HCT116 (cell line): ENCODE data around the gene USP7. TPM values are rescaled to one million over a fixed set of nuclear protein-coding genes. Genes with fewer than 3 reads are reported as not detected.

Source experiments
- ATAC-seq: fragments of 200-7000 bp; cut with Tn5 transposase; 2 replicates; pipeline ENCODE4 v1.9.1; 2020; ENCODE audit warnings: mild to moderate bottlenecking, moderate library complexity
- Bru-seq: library from RNA; stranded (reverse); fragments of 400-500 nt; gene quantifications from one replicate; lab custom pipeline; 2021; lab: Mats Ljungman, UMichigan
- BruChase-seq, 2 experiments: library from RNA; stranded (reverse); fragments of 400-500 nt; gene quantifications; one replicate each; lab custom pipeline; 2021; lab: Mats Ljungman, UMichigan
- BruUV-seq: library from RNA; stranded (reverse); fragments of 400-500 nt; replicated peaks from 2 replicates; lab custom pipeline; 2021; lab: Mats Ljungman, UMichigan
- CTCF ChIA-PET: fragments of 300-600 bp; sonication (Branson Sonifier 250); formaldehyde crosslinking; loops from one replicate; lab custom pipeline; 2021; ENCODE audit warnings: antibody characterized with exemption; lab: Charles Lee
- POLR2A ChIA-PET: fragments of 300-600, 350-600 bp; sonication (Branson Sonifier 250); formaldehyde crosslinking; loops from one replicate; lab custom pipeline; 2021; ENCODE audit warnings: antibody characterized with exemption; lab: Charles Lee
- RAD21 ChIA-PET, 2 experiments: fragments of 300-600 bp; sonication (Branson Sonifier 250); formaldehyde crosslinking; loops; one replicate each; lab custom pipeline; 2023; ENCODE audit warnings: low total read pairs in 2 of 2; ENCODE audit not compliant: uncharacterized antibody in 2 of 2, unreplicated experiment in 2 of 2, low non-redundant PET in 1 of 2; lab: Charles Lee
- DNase-seq: peaks from one replicate; pipeline ENCODE4 v3.0.0-alpha.2; 2010; ENCODE audit warnings: low read depth, low spot score
- H2AFZ ChIP-seq: fragments of 200-600 bp; shearing (Covaris generic), sonication (generic); 2 replicates; pipeline ENCODE4 v1.6.1; 2017; ENCODE audit warnings: low read depth, mixed run types, mixed read lengths, antibody characterized with exemption, low read length; ENCODE audit not compliant: poor library complexity, severe bottlenecking
- H3K27ac ChIP-seq: 2 replicates; pipeline ENCODE4 v1.5.1; 2012; ENCODE audit warnings: low read depth, low read length
- H3K27me3 ChIP-seq: fragments of 200-600 bp; sonication (generic); 2 replicates; pipeline ENCODE4 v1.6.1; 2016; ENCODE audit warnings: mixed run types, low read length, mixed read lengths; ENCODE audit not compliant: insufficient read depth
- H3K36me3 ChIP-seq, 2 experiments: fragments of 200-500 bp in 1 of 2; fragments of 200-600 bp in 1 of 2; sonication (Bioruptor generic) in 1 of 2; sonication (generic) in 1 of 2; 2 replicates each; pipeline versions ENCODE4 v1.5.1 to v1.6.1; 2014 to 2016; ENCODE audit warnings: low read length in 2 of 2, inconsistent platforms in 1 of 2, mixed read lengths in 1 of 2, mixed run types in 1 of 2; ENCODE audit not compliant: insufficient read depth in 2 of 2, control insufficient read depth in 1 of 2
- H3K4me1 ChIP-seq, 2 experiments: fragments of 200-600 bp in 1 of 2; sonication (generic) in 1 of 2; 2 replicates each; pipeline versions ENCODE4 v1.5.1 to v1.6.1; 2012 to 2017; ENCODE audit warnings: low read length in 2 of 2, inconsistent platforms in 1 of 2, mild to moderate bottlenecking in 1 of 2, mixed read lengths in 1 of 2, mixed run types in 1 of 2, moderate library complexity in 1 of 2; ENCODE audit not compliant: insufficient read depth in 2 of 2, control insufficient read depth in 1 of 2
- H3K4me2 ChIP-seq: fragments of 200-600 bp; sonication (generic); 2 replicates; pipeline ENCODE4 v1.6.1; 2017; ENCODE audit warnings: mixed run types, low read length, mixed read lengths
- H3K4me3 ChIP-seq, 2 experiments: fragments of 200-600 bp in 1 of 2; sonication (generic) in 1 of 2; replicated peaks in 1 of 2; 2 replicates each; pipeline ENCODE4 v1.5.1; 2011 to 2016; ENCODE audit warnings: low read length in 2 of 2, control low read depth in 1 of 2, low read depth in 1 of 2, mild to moderate bottlenecking in 1 of 2, mixed read lengths in 1 of 2, mixed run types in 1 of 2
- H3K79me2 ChIP-seq: fragments of 200-600 bp; sonication (generic); 2 replicates; pipeline ENCODE4 v1.6.1; 2017; ENCODE audit warnings: mild to moderate bottlenecking, mixed run types, low read length, moderate library complexity, mixed read lengths; ENCODE audit not compliant: insufficient read depth
- H3K9ac ChIP-seq: fragments of 200-600 bp; sonication (generic); 2 replicates; pipeline ENCODE4 v1.6.1; 2016; ENCODE audit warnings: low read length, mixed read lengths
- H3K9me2 ChIP-seq: fragments of 200-600 bp; sonication (generic), shearing (Covaris generic); 2 replicates; pipeline ENCODE4 v1.6.1; 2017; ENCODE audit warnings: mixed run types, mild to moderate bottlenecking, moderate library complexity; ENCODE audit not compliant: insufficient read depth
- H3K9me3 ChIP-seq, 2 experiments: fragments of 200-500 bp in 1 of 2; fragments of 200-600 bp in 1 of 2; sonication (Bioruptor generic) in 1 of 2; sonication (generic) in 1 of 2; 2 replicates each; pipeline ENCODE4 v1.6.1; 2014 to 2017; ENCODE audit warnings: low read length in 2 of 2, mixed read lengths in 2 of 2, inconsistent platforms in 1 of 2, low read depth in 1 of 2, mild to moderate bottlenecking in 1 of 2, mixed run types in 1 of 2, moderate library complexity in 1 of 2; ENCODE audit not compliant: control insufficient read depth in 1 of 2, insufficient read depth in 1 of 2
- H4K20me1 ChIP-seq: fragments of 200-600 bp; sonication (generic), shearing (Covaris generic); 2 replicates; pipeline ENCODE4 v1.6.1; 2017; ENCODE audit warnings: mixed run types, mild to moderate bottlenecking, moderate library complexity; ENCODE audit not compliant: insufficient read depth
- ATF3 ChIP-seq: IDR thresholded peaks from 2 replicates; pipeline ENCODE4 v1.6.1; 2012
- CBX3 ChIP-seq: IDR thresholded peaks from 2 replicates; pipeline ENCODE4 v1.6.1; 2012; ENCODE audit warnings: low read depth
- CEBPB ChIP-seq: IDR thresholded peaks from 2 replicates; pipeline ENCODE4 v1.6.1; 2012; ENCODE audit warnings: low read depth
- EGR1 ChIP-seq: IDR thresholded peaks from 2 replicates; pipeline ENCODE4 v1.6.1; 2012; ENCODE audit warnings: low read depth
- ELF1 ChIP-seq: IDR thresholded peaks from 2 replicates; pipeline ENCODE4 v1.6.1; 2012; ENCODE audit warnings: low read depth, borderline replicate concordance
- EZH2 ChIP-seq: fragments of 200-600 bp; sonication (generic); IDR thresholded peaks from 2 replicates; pipeline ENCODE4 v1.6.1; 2017; ENCODE audit warnings: antibody characterized with exemption, mixed run types
- POLR2A ChIP-seq: IDR thresholded peaks from 2 replicates; pipeline ENCODE4 v1.7.0; 2011; ENCODE audit warnings: borderline replicate concordance; ENCODE audit not compliant: insufficient read depth, insufficient read length; ENCODE audit errors: extremely low read depth
- POLR2AphosphoS5 ChIP-seq: IDR thresholded peaks from 2 replicates; pipeline ENCODE4 v1.6.1; 2011; ENCODE audit warnings: mild to moderate bottlenecking, low read depth, low read length, moderate library complexity
- RAD21 ChIP-seq: IDR thresholded peaks from 2 replicates; pipeline ENCODE4 v1.6.1; 2012; ENCODE audit warnings: low read depth, mild to moderate bottlenecking
- SP1 ChIP-seq: IDR thresholded peaks from 2 replicates; pipeline ENCODE4 v1.6.1; 2012; ENCODE audit warnings: low read depth
- SRF ChIP-seq: IDR thresholded peaks from 2 replicates; pipeline ENCODE4 v1.6.1; 2012; ENCODE audit warnings: low read depth
- YY1 ChIP-seq: IDR thresholded peaks from 2 replicates; pipeline ENCODE4 v1.6.1; 2011; ENCODE audit warnings: low read length, low read depth, moderate library complexity, mild to moderate bottlenecking; ENCODE audit not compliant: insufficient replicate concordance; ENCODE audit errors: extremely low read depth
- ZFX ChIP-seq: fragments of 450-650 bp; IDR thresholded peaks from 2 replicates; pipeline ENCODE4 v1.6.1; 2017
- ZNF274 ChIP-seq: fragments of 200-500 bp; sonication (Bioruptor generic); IDR thresholded peaks from 2 replicates; pipeline ENCODE4 v1.6.1; 2014; ENCODE audit warnings: mild to moderate bottlenecking, low read depth, low read length, inconsistent platforms
- intact Hi-C: fragments of 100-400 bp; cut with micrococcal nuclease; formaldehyde crosslinking; loops from 2 replicates; pipeline ENCODE4 v1.10.0; 2022
- long read RNA-seq: library from polyadenylated mRNA; unstranded; transcript quantifications from one replicate; pipeline ENCODE4 v2.0.0, GENCODE V29; 2021; ENCODE audit not compliant: unreplicated experiment
- polyA plus RNA-seq: library from polyadenylated mRNA; unstranded; fragments of >200 nt; gene quantifications from 2 replicates; pipeline ENCODE4 v1.2.1, GENCODE V29; 2012; ENCODE audit warnings: missing spikeins
- total RNA-seq: library from RNA; stranded (reverse); gene quantifications from one replicate; pipeline ENCODE4 v1.2.1, GENCODE V29; 2021; ENCODE audit not compliant: unreplicated experiment
- TF ChIP-seq, protein P1 (sequence below): IDR thresholded peaks from 2 replicates; pipeline ENCODE4 v1.6.1; 2012

Gene USP7
- 154 TPM for total RNA-seq
- 76.4 and 77.8 TPM in 2 replicates for polyA plus RNA-seq
- Bru-seq, nascent RNA = percentile 91 among the genes with signal in this experiment
- percentile 95 among the genes with signal in this experiment for BruChase-seq, experiment 1, labeled RNA remaining after a 6-hour chase
- percentile 91 among the genes with signal in this experiment for BruChase-seq, experiment 2, labeled RNA remaining after a 2-hour chase
- long read RNA-seq, full-length matches to known transcripts = 113 of 236 reads
- long read RNA-seq, partial matches to known transcripts = 81 of 236 reads
- long read RNA-seq, other reads (novel, unspliced or antisense) = 42 of 236 reads

DNA sequence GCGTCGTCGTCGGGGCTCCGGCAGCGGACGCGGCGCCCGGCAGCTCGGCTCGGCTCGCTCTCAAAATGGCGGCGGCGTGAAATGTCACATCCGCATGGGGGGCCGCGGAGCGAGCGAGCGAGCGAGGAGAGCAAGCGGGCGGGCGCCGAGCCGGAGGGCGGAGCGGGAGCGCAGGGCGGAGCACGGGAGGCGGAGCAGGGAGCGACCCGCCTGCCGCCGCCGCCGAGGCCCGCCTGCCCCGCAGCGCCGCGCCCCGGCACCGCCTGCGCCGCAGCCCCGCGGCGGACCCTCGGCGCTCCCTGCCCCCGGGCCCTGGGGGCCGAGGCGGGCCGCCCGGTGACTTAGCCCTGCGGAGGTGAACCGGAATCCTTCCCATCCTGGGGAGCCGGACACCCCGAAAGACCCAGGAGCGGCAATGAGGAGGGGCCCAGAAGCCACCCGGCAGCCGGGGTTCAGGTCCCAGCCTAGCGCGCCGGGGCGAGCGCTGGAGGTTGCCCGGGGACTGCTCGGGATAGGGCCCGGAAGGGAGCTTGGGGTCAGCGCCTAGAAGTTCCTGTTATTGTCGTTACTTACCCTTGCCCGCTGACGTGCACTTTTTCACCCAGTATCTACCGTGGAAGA, at the start of gene USP7:
TSS of gene USP7 (minus strand) at position 86 of the 621 bp plus-strand sequence. CDS start 621 bp downstream, outside the sequence.
- intact Hi-C loops = no loop called here
- RAD21 ChIA-PET = no interaction called here
- peaks cover 25% of the 10 kb centered on the region; the same call in 1 of the 2 replicates for H4K20me1 ChIP-seq

More for the DNA sequence above, at the start of gene USP7:
- ATAC-seq = peak; percentile 95
- H3K27me3 ChIP-seq = no peaks in the 10 kb centered on the region
- POLR2A ChIA-PET = no interaction called here
- peaks cover 14 to 60% of the 10 kb centered on the region in 2 experiments; a peak in 3 of 4 replicates for H3K4me1 ChIP-seq
- H3K9me3 ChIP-seq = no peaks in the 10 kb centered on the region
- DNase-seq = peak; percentile 63
- peak within 1 kb of the TSS; percentile 70 for H3K27ac ChIP-seq
- peak within 1 kb of the TSS; percentile 99 for H3K4me2 ChIP-seq
- H3K9ac ChIP-seq = peak within 1 kb of the TSS; percentile 88
- BruUV-seq = no TSS peak
- H3K79me2 ChIP-seq = peaks cover 41% of the 10 kb centered on the region
- no peaks in the 10 kb centered on the region for H3K36me3 ChIP-seq
- peak within 1 kb of the TSS; percentile 87 to 89 for H3K4me3 ChIP-seq
- no peaks in the 10 kb centered on the region for H3K9me2 ChIP-seq
- TF ChIP-seq ZNF274 = no peak
- TF ChIP-seq POLR2AphosphoS5 = peak; percentile 83
- peak; percentile 92 for TF ChIP-seq YY1
- TF ChIP-seq CEBPB = no peak
- TF ChIP-seq, protein P1, sequence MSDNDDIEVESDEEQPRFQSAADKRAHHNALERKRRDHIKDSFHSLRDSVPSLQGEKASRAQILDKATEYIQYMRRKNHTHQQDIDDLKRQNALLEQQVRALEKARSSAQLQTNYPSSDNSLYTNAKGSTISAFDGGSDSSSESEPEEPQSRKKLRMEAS = peak; percentile 76
- TF ChIP-seq ELF1 = no peak
- no peak for TF ChIP-seq RAD21
- no peak for TF ChIP-seq EGR1
- TF ChIP-seq ATF3 = no peak
- no peak for TF ChIP-seq CBX3
- peak; percentile 55 for TF ChIP-seq ZFX
- peak; percentile 44 for TF ChIP-seq POLR2A
- TF ChIP-seq SP1 = no peak
- TF ChIP-seq EZH2 = no peak
- TF ChIP-seq SRF = no peak
- peak within 1 kb of the TSS; percentile 61 for H2AFZ ChIP-seq
- CTCF ChIA-PET = interaction anchor here (1.3 kb wide), 1 partner anchor 69 kb away, joined by 3 read pairs; no protein-coding TSS in a partner anchor
